ENCODE data around the gene TMEM154.

Gene TMEM154

DNA sequence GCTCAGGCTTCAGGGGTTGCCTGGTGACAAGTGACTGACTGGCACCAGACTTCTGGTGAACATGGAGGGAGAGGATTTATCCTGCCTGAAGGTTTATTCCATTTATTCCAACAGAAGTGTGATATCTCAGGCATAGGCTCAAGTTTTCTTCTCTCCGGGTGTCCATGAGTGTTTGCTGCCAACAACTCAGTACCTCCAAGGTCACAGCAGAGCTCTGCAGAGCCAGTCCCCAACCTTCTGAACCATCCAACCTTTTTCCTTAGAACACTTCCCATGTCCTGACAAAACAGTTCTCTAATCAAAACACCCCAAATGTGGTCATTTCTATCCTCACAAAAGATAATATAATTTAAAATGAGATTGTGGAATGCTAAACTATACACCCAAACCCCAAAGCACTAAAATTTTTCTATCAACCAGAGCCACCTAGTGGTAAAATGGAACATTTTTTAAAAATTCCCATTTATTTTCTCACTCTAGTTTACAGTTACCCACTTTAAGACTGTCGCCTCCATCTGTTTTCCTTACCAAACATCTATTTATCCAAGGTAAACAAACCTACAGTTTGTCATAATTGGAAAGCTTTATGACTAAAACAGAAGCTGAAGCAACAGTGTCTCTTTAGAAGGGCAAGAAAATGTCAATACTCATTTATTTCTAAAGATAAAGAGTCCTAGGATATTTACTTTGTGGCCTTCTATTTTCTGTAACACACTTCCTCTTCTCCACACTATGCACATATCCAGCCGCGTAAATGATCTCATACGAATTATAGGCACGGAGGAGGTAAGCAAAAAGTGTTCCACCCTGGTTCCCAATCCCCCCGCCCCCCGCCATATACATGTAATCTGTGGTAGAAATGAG is 39.5 kb downstream of the TMEM154 start:
- H3K27ac ChIP-seq, result peak overlapping the region; percentile 67
- TF ChIP-seq, protein P1, sequence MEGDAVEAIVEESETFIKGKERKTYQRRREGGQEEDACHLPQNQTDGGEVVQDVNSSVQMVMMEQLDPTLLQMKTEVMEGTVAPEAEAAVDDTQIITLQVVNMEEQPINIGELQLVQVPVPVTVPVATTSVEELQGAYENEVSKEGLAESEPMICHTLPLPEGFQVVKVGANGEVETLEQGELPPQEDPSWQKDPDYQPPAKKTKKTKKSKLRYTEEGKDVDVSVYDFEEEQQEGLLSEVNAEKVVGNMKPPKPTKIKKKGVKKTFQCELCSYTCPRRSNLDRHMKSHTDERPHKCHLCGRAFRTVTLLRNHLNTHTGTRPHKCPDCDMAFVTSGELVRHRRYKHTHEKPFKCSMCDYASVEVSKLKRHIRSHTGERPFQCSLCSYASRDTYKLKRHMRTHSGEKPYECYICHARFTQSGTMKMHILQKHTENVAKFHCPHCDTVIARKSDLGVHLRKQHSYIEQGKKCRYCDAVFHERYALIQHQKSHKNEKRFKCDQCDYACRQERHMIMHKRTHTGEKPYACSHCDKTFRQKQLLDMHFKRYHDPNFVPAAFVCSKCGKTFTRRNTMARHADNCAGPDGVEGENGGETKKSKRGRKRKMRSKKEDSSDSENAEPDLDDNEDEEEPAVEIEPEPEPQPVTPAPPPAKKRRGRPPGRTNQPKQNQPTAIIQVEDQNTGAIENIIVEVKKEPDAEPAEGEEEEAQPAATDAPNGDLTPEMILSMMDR (conservative IDR thresholded peaks at IDR 0.05), result peak; percentile 76

DNA sequence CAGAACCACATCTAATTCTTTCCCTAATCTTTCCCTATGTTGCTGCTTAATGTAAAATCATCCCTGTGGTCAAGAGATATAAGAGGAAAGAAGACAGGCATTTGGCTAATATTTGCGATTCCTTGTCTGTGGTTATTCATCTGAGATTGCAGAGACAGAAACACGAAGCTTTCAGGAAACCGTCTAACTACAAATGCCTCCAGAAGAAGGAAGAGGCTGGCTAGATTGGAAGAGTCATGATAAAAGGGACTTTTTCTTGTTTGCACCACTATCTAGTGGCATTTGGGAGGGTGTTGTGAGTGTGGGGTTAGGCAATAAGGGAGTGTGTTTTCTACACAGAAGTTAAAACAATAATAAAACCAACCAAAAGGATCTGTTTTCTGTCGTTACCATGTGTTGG is 43.9 kb downstream of the TMEM154 start:
- TF ChIP-seq, protein P1 (conservative IDR thresholded peaks at IDR 0.05), result no peak
- no peak overlapping the region for H3K27ac ChIP-seq

GRCh38 chr4:152634110-152634760 is 45.6 kb downstream of the TMEM154 start:
- H3K27ac ChIP-seq, result no peak overlapping the region

GRCh38 chr4:152633118-152633517 is 46.7 kb downstream of the TMEM154 start:
- TF ChIP-seq, protein P1 (conservative IDR thresholded peaks at IDR 0.05), result no peak
- H3K27ac ChIP-seq, result no peak overlapping the region

More at GRCh38 chr4:152634110-152634760, 45.6 kb downstream of the TMEM154 start:
- TF ChIP-seq, protein P1 (conservative IDR thresholded peaks at IDR 0.05), result no peak

GRCh38 chr4:152630324-152630723 is 49.5 kb downstream of the TMEM154 start:
- no peak overlapping the region for H3K27ac ChIP-seq
- TF ChIP-seq, protein P1 (conservative IDR thresholded peaks at IDR 0.05), result no peak

DNA sequence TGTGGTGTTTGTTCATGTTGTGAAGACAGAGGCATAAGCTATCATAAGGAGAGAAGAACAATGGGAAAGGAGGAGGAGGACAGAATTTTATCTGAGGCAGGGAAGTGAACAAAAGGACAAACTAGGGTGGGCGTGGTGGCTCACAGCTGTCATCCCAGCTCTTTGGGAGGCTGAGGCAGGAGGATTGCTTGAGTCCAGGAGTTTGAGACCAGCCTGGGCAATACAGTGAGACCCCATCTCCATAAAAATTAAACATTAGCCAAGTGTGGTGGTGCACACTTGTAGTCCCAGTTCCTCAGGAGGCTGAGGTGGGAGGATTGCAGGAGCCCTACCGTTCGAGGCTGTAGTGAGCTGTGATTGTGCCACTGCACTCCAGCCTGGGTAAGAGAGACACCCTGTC is 49.9 kb downstream of the TMEM154 start:
- TF ChIP-seq, protein P1 (conservative IDR thresholded peaks at IDR 0.05), result no peak
- H3K27ac ChIP-seq, result no peak overlapping the region

DNA sequence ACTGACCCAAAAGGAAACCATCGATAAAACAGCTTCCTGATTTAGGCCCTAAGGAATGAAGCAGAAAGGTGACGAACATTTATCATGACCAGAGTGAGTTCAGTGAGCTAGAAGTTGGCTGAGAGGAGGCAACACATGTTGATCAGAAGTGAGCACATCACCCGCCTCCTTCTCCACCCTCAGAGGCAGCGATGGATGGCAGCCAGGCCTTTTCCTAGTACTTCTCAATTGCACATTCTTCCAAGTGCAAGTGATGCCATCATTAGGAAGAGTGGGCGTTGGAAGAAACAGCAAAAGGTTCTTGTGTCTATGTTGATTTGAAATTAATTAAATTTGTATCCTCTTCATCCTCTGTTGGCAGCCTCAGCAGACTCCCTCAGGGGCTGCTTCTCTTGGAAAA is 51.7 kb downstream of the TMEM154 start:
- no peak overlapping the region for H3K27ac ChIP-seq
- TF ChIP-seq, protein P1 (conservative IDR thresholded peaks at IDR 0.05), result no peak
